GM12872 (cell line): ENCODE data around the gene SPIB.

Source experiments
- TF ChIP-seq, protein P1 (sequence below): IDR thresholded peaks from 3 replicates; pipeline ENCODE4 v1.5.1; 2011; ENCODE audit warnings: low read depth, mild to moderate bottlenecking, low read length, moderate library complexity; ENCODE audit not compliant: insufficient read depth

The SPIB gene

DNA sequence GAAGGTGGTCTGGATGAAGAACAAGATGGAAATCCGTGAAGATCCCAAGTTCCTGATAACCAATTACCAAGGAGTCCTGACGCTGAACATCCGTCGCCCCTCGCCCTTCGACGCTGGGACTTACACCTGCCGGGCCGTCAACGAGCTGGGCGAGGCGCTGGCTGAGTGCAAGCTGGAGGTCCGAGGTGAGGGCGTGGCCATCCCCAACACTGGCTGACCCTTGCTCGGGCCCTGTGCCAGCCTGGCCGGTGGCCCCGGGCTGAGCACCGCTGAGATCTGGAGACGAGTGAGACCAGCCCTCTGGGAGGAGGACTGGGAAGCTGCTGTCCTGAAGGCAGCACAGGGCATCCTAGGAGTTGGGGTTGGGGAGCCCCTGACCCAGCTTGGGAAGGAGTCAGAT lies 45.6 kb downstream of the SPIB start:
- TF ChIP-seq, protein P1, sequence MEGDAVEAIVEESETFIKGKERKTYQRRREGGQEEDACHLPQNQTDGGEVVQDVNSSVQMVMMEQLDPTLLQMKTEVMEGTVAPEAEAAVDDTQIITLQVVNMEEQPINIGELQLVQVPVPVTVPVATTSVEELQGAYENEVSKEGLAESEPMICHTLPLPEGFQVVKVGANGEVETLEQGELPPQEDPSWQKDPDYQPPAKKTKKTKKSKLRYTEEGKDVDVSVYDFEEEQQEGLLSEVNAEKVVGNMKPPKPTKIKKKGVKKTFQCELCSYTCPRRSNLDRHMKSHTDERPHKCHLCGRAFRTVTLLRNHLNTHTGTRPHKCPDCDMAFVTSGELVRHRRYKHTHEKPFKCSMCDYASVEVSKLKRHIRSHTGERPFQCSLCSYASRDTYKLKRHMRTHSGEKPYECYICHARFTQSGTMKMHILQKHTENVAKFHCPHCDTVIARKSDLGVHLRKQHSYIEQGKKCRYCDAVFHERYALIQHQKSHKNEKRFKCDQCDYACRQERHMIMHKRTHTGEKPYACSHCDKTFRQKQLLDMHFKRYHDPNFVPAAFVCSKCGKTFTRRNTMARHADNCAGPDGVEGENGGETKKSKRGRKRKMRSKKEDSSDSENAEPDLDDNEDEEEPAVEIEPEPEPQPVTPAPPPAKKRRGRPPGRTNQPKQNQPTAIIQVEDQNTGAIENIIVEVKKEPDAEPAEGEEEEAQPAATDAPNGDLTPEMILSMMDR = no peak

DNA sequence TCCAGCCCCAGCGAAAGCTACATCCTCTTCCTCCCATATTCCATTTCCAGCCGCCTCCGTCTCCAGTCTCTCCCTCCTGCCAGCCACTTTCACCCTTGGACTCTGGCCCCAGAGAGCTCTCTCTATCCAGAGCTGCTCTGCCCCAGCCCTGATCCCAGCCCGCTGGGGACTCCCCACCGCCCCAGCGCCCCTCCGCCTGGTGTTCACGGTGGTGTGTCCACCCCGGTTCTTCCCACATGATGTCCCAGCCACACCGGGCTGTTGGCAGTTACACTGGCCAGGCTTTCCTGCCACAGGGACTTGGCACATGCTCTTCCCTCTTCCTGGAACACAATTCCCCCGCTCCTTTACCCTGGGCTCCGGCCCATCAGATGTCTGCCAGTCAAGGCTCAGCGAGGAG lies 46.3 kb downstream of the SPIB start:
- TF ChIP-seq, protein P1 = no peak

DNA sequence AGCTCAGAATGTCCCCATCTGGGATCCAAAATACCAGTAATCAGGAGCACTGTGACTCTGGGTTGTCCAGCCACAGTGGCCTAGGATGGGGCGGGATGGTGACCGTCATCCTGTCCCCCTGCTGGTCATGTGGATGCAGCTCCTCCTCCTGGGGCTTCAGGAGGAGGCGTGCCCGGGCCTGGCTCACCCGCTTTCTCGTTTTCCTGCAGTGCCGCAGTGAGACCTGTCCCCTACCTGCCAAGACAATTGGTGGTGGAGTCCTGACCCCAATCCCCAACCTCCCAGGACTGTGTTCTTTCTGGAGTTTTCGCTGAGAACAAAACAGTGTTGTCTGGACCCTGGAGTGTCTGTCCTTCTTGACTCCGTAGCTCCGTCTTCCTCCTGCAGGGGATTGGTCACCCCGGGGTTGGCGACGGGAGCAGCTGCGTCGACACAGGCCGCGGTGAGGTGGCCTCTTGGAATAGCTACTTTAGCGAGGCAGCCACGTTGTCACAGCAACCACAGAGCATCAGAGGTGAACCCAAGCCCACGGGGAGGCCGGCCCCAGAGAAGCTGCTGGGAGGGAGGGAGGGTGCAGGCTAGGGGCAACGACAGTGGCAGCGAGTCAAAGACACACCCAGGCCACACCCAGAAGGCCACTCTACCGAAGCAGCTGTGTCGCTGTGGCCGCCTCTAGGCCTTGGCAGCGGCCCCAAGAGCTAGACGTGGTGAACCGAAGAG lies 47.4 kb downstream of the SPIB start:
- TF ChIP-seq, protein P1 = peak; percentile 31; the same call in 1 of the 3 replicates

DNA sequence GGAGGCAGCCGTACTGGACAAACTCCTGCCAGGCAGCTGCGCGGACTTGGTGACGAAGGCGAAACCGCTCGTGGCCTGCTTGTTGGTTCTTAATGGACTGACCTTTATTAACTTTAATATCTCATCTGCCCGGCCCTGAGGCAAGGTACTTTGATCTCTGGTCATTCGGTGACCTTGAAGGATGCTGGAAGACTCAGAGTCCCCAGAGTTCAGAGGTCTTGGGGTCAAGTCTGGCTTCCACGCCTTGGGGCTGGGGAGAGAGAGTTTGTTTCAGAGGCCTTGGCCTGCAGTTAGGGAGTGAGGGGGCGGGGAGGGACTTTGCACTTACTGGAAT lies 47.9 kb downstream of the SPIB start:
- TF ChIP-seq, protein P1 = no peak

DNA sequence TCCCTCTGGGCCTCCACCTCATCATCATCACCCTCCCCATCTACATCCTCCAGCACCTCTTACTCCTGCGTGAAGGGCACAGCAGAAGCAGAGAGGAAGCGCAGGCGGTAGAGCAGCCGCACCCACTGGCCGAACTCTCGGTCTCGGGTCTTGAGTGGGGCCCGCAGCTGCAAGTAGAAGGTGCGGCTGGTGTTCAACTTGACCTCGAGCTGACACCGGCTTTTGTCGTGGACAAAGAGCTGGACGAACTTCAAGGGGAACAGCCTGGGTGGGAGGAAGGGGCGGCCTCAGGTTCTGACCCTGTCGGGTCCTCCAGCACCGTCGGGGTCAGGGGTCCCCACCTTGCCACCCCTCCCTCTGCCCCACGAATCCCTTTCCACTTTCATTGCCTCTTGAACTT lies 48.8 kb downstream of the SPIB start:
- TF ChIP-seq, protein P1 = no peak

DNA sequence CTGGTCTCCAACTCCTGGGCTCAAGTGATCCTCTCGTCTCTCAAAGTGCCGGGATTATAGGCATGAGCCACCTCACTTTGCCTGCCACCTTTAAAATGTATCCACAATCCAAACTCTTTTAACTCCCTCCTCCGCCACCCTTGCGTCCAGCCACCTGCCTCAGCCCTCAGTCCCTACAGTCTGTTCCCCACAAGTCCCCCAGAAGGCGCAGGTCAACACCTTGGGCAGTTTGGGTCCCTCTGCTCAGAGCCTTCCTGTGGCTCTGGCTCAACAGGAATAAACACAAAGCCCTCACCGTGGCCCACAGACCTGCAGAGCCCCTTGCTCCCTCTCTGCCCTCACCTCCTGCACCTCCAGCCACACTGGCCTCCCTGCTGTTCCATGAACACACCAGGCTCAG lies 50.1 kb downstream of the SPIB start:
- TF ChIP-seq, protein P1 = no peak

DNA sequence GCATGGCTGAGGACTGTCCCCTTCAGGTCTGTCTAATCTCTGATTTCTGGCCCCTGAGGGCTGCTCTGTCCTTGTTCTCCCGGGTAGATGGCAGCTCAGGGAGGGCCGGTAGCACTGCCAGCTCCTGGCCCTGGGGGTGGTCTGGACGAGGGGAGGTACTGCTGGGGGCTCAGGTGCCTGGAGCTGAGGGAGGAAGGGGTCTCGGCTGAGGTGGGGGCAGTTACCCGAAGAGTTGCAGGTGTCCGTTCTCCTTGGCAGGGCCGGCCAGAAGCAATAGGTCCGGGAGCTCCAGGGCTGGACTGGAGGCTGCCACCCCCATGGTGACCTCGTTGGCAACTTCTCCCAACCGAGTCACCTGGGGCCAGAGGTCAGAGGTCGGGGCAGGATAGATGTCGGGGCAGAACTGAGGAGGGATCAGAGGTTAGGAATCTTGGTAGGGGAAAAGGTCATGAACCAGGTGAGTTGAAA lies 56.4 kb downstream of the SPIB start:
- TF ChIP-seq, protein P1 = no peak
